H9 (cell line): ENCODE data around the gene N4BP2. TPM values are rescaled to one million over a fixed set of nuclear protein-coding genes. Genes with fewer than 3 reads are reported as not detected.

Experiments used
- DNase-seq: peaks from one replicate; pipeline ENCODE4 v3.0.0-alpha.2; 2017
- H2AFZ ChIP-seq: one replicate; pipeline ENCODE4 v1.6.1; 2013; ENCODE audit warnings: mild to moderate bottlenecking, low read length, control low read depth, moderate library complexity
- H2AK5ac ChIP-seq: 2 replicates; pipeline ENCODE4 v1.6.1; 2013; ENCODE audit warnings: low read length, control low read depth, mixed read lengths; ENCODE audit not compliant: insufficient read length
- H2BK120ac ChIP-seq: one replicate; pipeline ENCODE4 v1.6.1; 2013; ENCODE audit warnings: low read depth, mild to moderate bottlenecking, low read length, control low read depth, inconsistent platforms; ENCODE audit not compliant: poor library complexity, severe bottlenecking
- H2BK12ac ChIP-seq: 2 replicates; pipeline ENCODE4 v1.6.1; 2013; ENCODE audit warnings: low read length, control low read depth, mixed read lengths, low read depth; ENCODE audit not compliant: insufficient read length
- H2BK15ac ChIP-seq: 2 replicates; pipeline ENCODE4 v1.6.1; 2013; ENCODE audit warnings: low read depth, low read length, control low read depth
- H2BK20ac ChIP-seq: one replicate; pipeline ENCODE4 v1.6.1; 2013; ENCODE audit warnings: low read depth, mild to moderate bottlenecking, low read length, control low read depth, inconsistent platforms; ENCODE audit not compliant: poor library complexity, severe bottlenecking
- H2BK5ac ChIP-seq: 2 replicates; pipeline ENCODE4 v1.6.1; 2013; ENCODE audit warnings: low read length, control low read depth, mixed read lengths; ENCODE audit not compliant: insufficient read length
- H3K14ac ChIP-seq: 2 replicates; pipeline ENCODE4 v1.6.1; 2013; ENCODE audit warnings: low read length, control low read depth; ENCODE audit not compliant: insufficient read depth
- H3K18ac ChIP-seq: 2 replicates; pipeline ENCODE4 v1.6.1; 2013; ENCODE audit warnings: low read depth, mild to moderate bottlenecking, mixed read lengths, low read length, control low read depth; ENCODE audit not compliant: insufficient read length
- H3K23ac ChIP-seq: 2 replicates; pipeline ENCODE4 v1.6.1; 2013; ENCODE audit warnings: low read length, control low read depth, mixed read lengths, low read depth; ENCODE audit not compliant: insufficient read length
- H3K23me2 ChIP-seq: 2 replicates; pipeline ENCODE4 v1.6.1; 2013; ENCODE audit warnings: low read depth, mild to moderate bottlenecking, mixed read lengths, low read length, control low read depth; ENCODE audit not compliant: insufficient read length, poor library complexity, severe bottlenecking
- H3K27ac ChIP-seq: 2 replicates; pipeline ENCODE4 v1.5.1; 2013; ENCODE audit warnings: low read length, control low read depth, mixed read lengths, low read depth; ENCODE audit not compliant: insufficient read length
- H3K27me3 ChIP-seq: 2 replicates; pipeline ENCODE4 v1.6.1; 2013; ENCODE audit warnings: low read length, control low read depth, inconsistent platforms; ENCODE audit not compliant: insufficient read depth
- H3K4ac ChIP-seq: 2 replicates; pipeline ENCODE4 v1.6.1; 2013; ENCODE audit warnings: low read depth, mild to moderate bottlenecking, control low read depth, inconsistent platforms, low read length, moderate library complexity
- H3K4me1 ChIP-seq: 2 replicates; pipeline ENCODE4 v1.6.1; 2013; ENCODE audit warnings: low read length, control low read depth, inconsistent platforms; ENCODE audit not compliant: insufficient read depth
- H3K4me2 ChIP-seq: 2 replicates; pipeline ENCODE4 v1.6.1; 2013; ENCODE audit warnings: low read length, control low read depth, mixed read lengths; ENCODE audit not compliant: insufficient read length, insufficient read depth
- H3K56ac ChIP-seq: 2 replicates; pipeline ENCODE4 v1.6.1; 2013; ENCODE audit warnings: low read depth, mild to moderate bottlenecking, mixed read lengths, low read length, control low read depth; ENCODE audit not compliant: insufficient read length
- H3K79me1 ChIP-seq: 2 replicates; pipeline ENCODE4 v1.6.1; 2013; ENCODE audit warnings: low read depth, mild to moderate bottlenecking, moderate library complexity, low read length, control low read depth, inconsistent platforms; ENCODE audit not compliant: insufficient read depth, poor library complexity, severe bottlenecking
- H3K79me2 ChIP-seq: 2 replicates; pipeline ENCODE4 v1.6.1; 2013; ENCODE audit warnings: low read length, control low read depth, inconsistent platforms; ENCODE audit not compliant: insufficient read depth
- H3K9ac ChIP-seq: 2 replicates; pipeline ENCODE4 v1.6.1; 2013; ENCODE audit warnings: low read length, control low read depth, mixed read lengths; ENCODE audit not compliant: insufficient read length; ENCODE audit errors: extremely low read depth
- H3K9me3 ChIP-seq: one replicate; pipeline ENCODE4 v1.6.1; 2013; ENCODE audit warnings: low read depth, low read length, inconsistent platforms; ENCODE audit not compliant: control insufficient read depth
- H3T11ph ChIP-seq: one replicate; pipeline ENCODE4 v1.6.1; 2013; ENCODE audit warnings: mild to moderate bottlenecking, low read length, control low read depth, inconsistent platforms
- H4K20me1 ChIP-seq: one replicate; pipeline ENCODE4 v1.6.1; 2013; ENCODE audit not compliant: control insufficient read depth, insufficient read length, insufficient read depth
- H4K5ac ChIP-seq: 2 replicates; pipeline ENCODE4 v1.6.1; 2013; ENCODE audit warnings: low read depth, mild to moderate bottlenecking, mixed read lengths, low read length, control low read depth; ENCODE audit not compliant: insufficient read length
- H4K8ac ChIP-seq: replicated peaks from 2 replicates; pipeline ENCODE4 v1.6.1; 2013; ENCODE audit warnings: low read length, control low read depth, mixed read lengths, low read depth; ENCODE audit not compliant: insufficient read length
- H4K91ac ChIP-seq: 2 replicates; pipeline ENCODE4 v1.6.1; 2013; ENCODE audit warnings: low read depth, mild to moderate bottlenecking, moderate library complexity, mixed read lengths, low read length, control low read depth; ENCODE audit not compliant: insufficient read length
- H3K27ac Mint-ChIP-seq, 3 experiments: 2 replicates in 2 of 3; 3 replicates in 1 of 3; pipeline ENCODE4 v1.8.0; 2020 to 2021; ENCODE audit warnings: mixed read lengths in 3 of 3, mild to moderate bottlenecking in 1 of 3, moderate library complexity in 1 of 3
- H3K27me3 Mint-ChIP-seq: 2 replicates; pipeline ENCODE4 v1.8.0; 2021; ENCODE audit warnings: low read depth, mild to moderate bottlenecking, moderate library complexity, mixed read lengths
- H3K36me3 Mint-ChIP-seq, 3 experiments: 2 replicates in 2 of 3; 3 replicates in 1 of 3; pipeline ENCODE4 v1.8.0; 2020 to 2021; ENCODE audit warnings: low read depth in 3 of 3, mixed read lengths in 3 of 3; ENCODE audit not compliant: insufficient read depth in 1 of 3
- H3K4me1 Mint-ChIP-seq, 2 experiments: 2 replicates each; pipeline ENCODE4 v1.8.0; 2020; ENCODE audit warnings: mixed read lengths in 2 of 2
- H3K4me3 Mint-ChIP-seq, 2 experiments: 2 replicates in 1 of 2; 3 replicates in 1 of 2; pipeline ENCODE4 v1.8.0; 2020 to 2021; ENCODE audit warnings: mild to moderate bottlenecking in 2 of 2, mixed read lengths in 2 of 2, moderate library complexity in 1 of 2
- H3K9me3 Mint-ChIP-seq, 2 experiments: 2 replicates in 1 of 2; 3 replicates in 1 of 2; pipeline ENCODE4 v1.8.0; 2020; ENCODE audit warnings: mild to moderate bottlenecking in 2 of 2, mixed read lengths in 2 of 2, moderate library complexity in 1 of 2
- CTCF ChIP-seq: fragments of 200-600 bp; sonication (generic); conservative IDR thresholded peaks from 3 replicates; pipeline ENCODE4 v1.8.0; 2021; ENCODE audit warnings: antibody characterized with exemption, mild to moderate bottlenecking
- WGBS: extraction: QIAGEN DNeasy Blood & Tissue Kit; methylation state at CpG from one replicate; pipeline ENCODE4 v1.1.7; 2013; ENCODE audit warnings: missing lambda C conversion rate, low lambda C conversion rate, mixed read lengths; ENCODE audit not compliant: insufficient read length; ENCODE audit errors: extremely low coverage; 5-methylcytosine and 5-hydroxymethylcytosine counted together
- total RNA-seq: library from RNA; stranded (reverse); gene quantifications from 2 replicates; pipeline ENCODE4 v1.2.1, GENCODE V29; 2021

Gene N4BP2
- total RNA-seq, 1 experiment from 2014 or later: 35.0 TPM

GRCh38 chr4:40202474-40202873, 145.8 kb downstream of the N4BP2 start:
- Mint-ChIP-seq H3K4me1 (peaks cover 40 to 41% of the 10 kb centered on the region in 2 experiments), H3K9me3 (no peaks in the 10 kb centered on the region), H3K27ac (peak overlapping the region in 2 of 3 experiments; percentile 2 to 35; a peak in 4 of 7 replicates), H3K4me3 (no peak overlapping the region), H3K27me3 (no peaks in the 10 kb centered on the region), H3K36me3 (no peaks in the 10 kb centered on the region)
- Histone ChIP-seq H2AFZ (no peak overlapping the region), H2BK5ac (no peak overlapping the region), H2BK12ac (no peak overlapping the region), H3K79me1 (no peaks in the 10 kb centered on the region), H3K4me1 (peaks cover 10% of the 10 kb centered on the region; the same call in 1 of the 2 replicates), H4K5ac (no peak overlapping the region), H3K14ac (no peak overlapping the region), H4K91ac (no peak overlapping the region), H2AK5ac (no peak overlapping the region), H2BK20ac (no peak overlapping the region), H3K18ac (no peak overlapping the region), H3K4me2 (no peak overlapping the region), H3K56ac (no peak overlapping the region), H2BK15ac (no peak overlapping the region), H3K27ac (no peak overlapping the region), H3K27me3 (no peaks in the 10 kb centered on the region), H3K9me3 (no peaks in the 10 kb centered on the region), H3T11ph (no peak overlapping the region), H3K23ac (no peak overlapping the region), H3K9ac (peak overlapping the region; percentile 28), H3K79me2 (peaks cover 4% of the 10 kb centered on the region; the same call in 1 of the 2 replicates), H4K20me1 (no peaks in the 10 kb centered on the region), H2BK120ac (no peak overlapping the region), H4K8ac (no peak overlapping the region), H3K4ac (no peak overlapping the region), H3K23me2 (peaks cover 5% of the 10 kb centered on the region)
- TF ChIP-seq CTCF: no peak
- no peak for DNase-seq
- no CpG with 5 or more reads among the region's 3 CpGs for WGBS
